Kidney capillary endothelial cell (primary cell): ENCODE data around the gene SMKR1.
"Not testable (repeated sequence)": the region's sequence is repeated elsewhere in the genome, so short reads cannot be mapped to it uniquely, and the experiment has no call there.

Experiments used
- DNase-seq: peaks from one replicate; pipeline ENCODE4 v3.0.0-alpha.2; 2018; ENCODE audit warnings: low spot score

Gene SMKR1

GRCh38 chr7:129529643-129530042 is 27.3 kb downstream of the SMKR1 start:
- DNase-seq: no peak

- peak; percentile 96 for DNase-seq
Observed at GRCh38 chr7:129530795-129531391, 28.6 kb downstream of the SMKR1 start.

- DNase-seq: no peak
Observed at GRCh38 chr7:129531721-129532120, 29.4 kb downstream of the SMKR1 start.

- DNase-seq: no peak
Observed at GRCh38 chr7:129532375-129532774, 30.0 kb downstream of the SMKR1 start.

GRCh38 chr7:129534558-129535274 is 32.4 kb downstream of the SMKR1 start:
- DNase-seq: not testable (repeated sequence)

GRCh38 chr7:129535896-129536295 is 33.6 kb downstream of the SMKR1 start:
- no peak for DNase-seq

GRCh38 chr7:129536323-129536722 is 34.0 kb downstream of the SMKR1 start:
- no peak for DNase-seq

- DNase-seq: no peak
Observed at GRCh38 chr7:129538790-129539189, 36.5 kb downstream of the SMKR1 start.

- no peak for DNase-seq
Observed at GRCh38 chr7:129540340-129540739, 38.0 kb downstream of the SMKR1 start.

- no peak for DNase-seq
Observed at GRCh38 chr7:129544700-129545099, 42.4 kb downstream of the SMKR1 start.

- DNase-seq: no peak
Observed at GRCh38 chr7:129550693-129551360, 48.5 kb downstream of the SMKR1 start.

- peak; percentile 77 for DNase-seq
Observed at GRCh38 chr7:129553899-129554461, 51.6 kb downstream of the SMKR1 start.

GRCh38 chr7:129556607-129557133 is 54.3 kb downstream of the SMKR1 start:
- no peak for DNase-seq

- DNase-seq: no peak
Observed at GRCh38 chr7:129557686-129558481, 55.6 kb downstream of the SMKR1 start.

GRCh38 chr7:129559564-129559963 is 57.2 kb downstream of the SMKR1 start:
- DNase-seq: no peak

GRCh38 chr7:129560831-129561230 is 58.5 kb downstream of the SMKR1 start:
- no peak for DNase-seq

- no peak for DNase-seq
Observed at GRCh38 chr7:129561677-129562359, 59.5 kb downstream of the SMKR1 start.
